Muscle of leg (tissue), 11 donors: ENCODE measurements around the gene LYG2. TPM values are rescaled to one million over a fixed set of nuclear protein-coding genes. Genes with fewer than 3 reads are reported as not detected.
"Not testable (repeated sequence)": the region's sequence is repeated elsewhere in the genome, so short reads cannot be mapped to it uniquely, and the experiment has no call there.

ENCODE experiments used
- DNase-seq: peaks from one replicate; pipeline ENCODE4 v3.0.0; 2013
- H3K27ac ChIP-seq: one replicate; pipeline ENCODE4 v1.5.1; 2013; ENCODE audit warnings: mild to moderate bottlenecking, low read length, control low read depth
- H3K27me3 ChIP-seq: one replicate; pipeline ENCODE4 v1.6.1; 2013; ENCODE audit warnings: low read length; ENCODE audit not compliant: control insufficient read depth, insufficient read depth
- H3K36me3 ChIP-seq: one replicate; pipeline ENCODE4 v1.6.1; 2013; ENCODE audit warnings: low read length; ENCODE audit not compliant: control insufficient read depth, insufficient read depth
- H3K4me1 ChIP-seq: one replicate; pipeline ENCODE4 v1.6.1; 2013; ENCODE audit warnings: low read length; ENCODE audit not compliant: control insufficient read depth, insufficient read depth
- H3K4me3 ChIP-seq: one replicate; pipeline ENCODE4 v1.5.1; 2013; ENCODE audit warnings: low read length, control low read depth
- H3K9me3 ChIP-seq: replicated peaks from 2 replicates; pipeline ENCODE4 v1.6.1; 2013; ENCODE audit warnings: low read depth, low read length; ENCODE audit not compliant: control insufficient read depth
- WGBS: methylation state at CpG from one replicate; pipeline ENCODE4 v1.1.5; 2013; ENCODE audit warnings: missing lambda C conversion rate; ENCODE audit not compliant: insufficient coverage; 5-methylcytosine and 5-hydroxymethylcytosine counted together
- polyA plus RNA-seq, 8 donors: library from polyadenylated mRNA; unstranded; fragments of 120-200 nt; gene quantifications; one replicate each; pipeline versions ENCODE4 v1.2.1 to v1.2.3, GENCODE V29; 2013; ENCODE audit warnings: inconsistent platforms in 1 of 8, low replicate concordance in 1 of 8; ENCODE audit not compliant: insufficient read length in 8 of 8, insufficient read depth in 1 of 8
- total RNA-seq: library from RNA; stranded (reverse); fragments of 120-200 nt; gene quantifications from one replicate; pipeline ENCODE4 v1.2.4, GENCODE V29; 2013

The LYG2 gene
- total and polyA plus RNA-seq, 9 donors: 0.22 to 0.30 (median 0.25) TPM; not detected in 5

DNA sequence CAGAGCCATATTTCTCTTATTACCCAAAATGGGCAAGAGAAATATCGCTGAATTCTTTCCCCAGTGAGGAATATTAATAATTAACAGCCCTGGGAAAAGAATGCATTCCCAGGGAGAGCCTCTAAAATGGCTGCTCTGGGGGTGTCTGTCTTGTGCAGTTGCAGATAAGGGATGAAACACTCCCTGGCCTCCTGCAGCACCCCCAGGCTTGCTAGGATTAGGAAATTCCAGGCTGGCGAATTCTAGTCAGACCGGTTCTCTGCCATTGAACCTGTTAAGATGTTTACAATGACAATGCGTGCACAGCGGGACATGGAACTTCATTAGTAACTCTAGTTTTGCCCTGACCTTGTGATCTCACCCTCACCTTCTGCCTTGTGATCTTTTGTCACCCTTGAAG, 50.0 kb downstream of the LYG2 start:
- no peaks in the 10 kb centered on the region for H3K27me3 ChIP-seq
- no peaks in the 10 kb centered on the region for H3K36me3 ChIP-seq
- H3K4me1 ChIP-seq: no peaks in the 10 kb centered on the region
- DNase-seq: no peak
- peaks cover 6% of the 10 kb centered on the region for H3K9me3 ChIP-seq
- no peak overlapping the region for H3K27ac ChIP-seq
- WGBS: 95% methylated on average over 4 of the region's 5 CpGs
- no peak overlapping the region for H3K4me3 ChIP-seq

DNA sequence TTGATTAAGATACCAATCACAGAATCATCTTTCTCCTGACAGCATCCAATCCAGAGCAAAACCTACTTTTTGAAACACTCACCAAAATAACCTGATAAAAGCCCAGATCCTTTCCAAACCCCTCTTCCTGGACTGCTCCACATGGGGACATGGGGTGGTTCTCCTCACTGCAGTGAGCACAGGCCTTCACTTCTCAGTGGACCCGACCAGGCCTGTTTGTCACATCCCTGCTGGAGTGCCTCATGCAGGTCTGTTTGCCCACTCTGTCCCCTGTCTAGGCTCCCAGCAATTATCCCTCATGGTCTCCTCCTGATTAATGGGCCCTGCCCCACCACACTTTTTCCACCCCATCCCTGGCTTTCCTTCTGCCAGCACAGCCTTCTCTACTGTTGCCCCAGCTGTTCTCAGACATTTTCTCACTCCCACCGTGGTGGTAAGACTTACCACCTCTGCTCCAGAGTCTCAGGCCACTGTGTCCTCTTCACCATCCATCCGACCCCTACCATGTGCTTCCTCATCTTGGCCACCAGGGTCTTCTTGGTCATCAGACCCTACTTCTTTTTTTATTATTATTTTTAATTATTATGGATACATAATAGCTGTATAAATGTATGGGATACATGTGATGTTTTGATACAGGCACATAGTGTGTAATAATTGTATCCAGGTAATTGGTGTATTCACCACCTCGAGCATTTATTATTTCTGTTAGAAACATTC, 53.3 kb downstream of the LYG2 start:
- Histone ChIP-seq H3K27me3 (no peaks in the 10 kb centered on the region), H3K4me3 (no peak overlapping the region), H3K9me3 (peaks cover 4% of the 10 kb centered on the region), H3K36me3 (peaks cover 12% of the 10 kb centered on the region), H3K27ac (no peak overlapping the region), H3K4me1 (no peaks in the 10 kb centered on the region)
- WGBS: 80% methylated on average over 2 of the region's 4 CpGs
- no peak for DNase-seq

DNA sequence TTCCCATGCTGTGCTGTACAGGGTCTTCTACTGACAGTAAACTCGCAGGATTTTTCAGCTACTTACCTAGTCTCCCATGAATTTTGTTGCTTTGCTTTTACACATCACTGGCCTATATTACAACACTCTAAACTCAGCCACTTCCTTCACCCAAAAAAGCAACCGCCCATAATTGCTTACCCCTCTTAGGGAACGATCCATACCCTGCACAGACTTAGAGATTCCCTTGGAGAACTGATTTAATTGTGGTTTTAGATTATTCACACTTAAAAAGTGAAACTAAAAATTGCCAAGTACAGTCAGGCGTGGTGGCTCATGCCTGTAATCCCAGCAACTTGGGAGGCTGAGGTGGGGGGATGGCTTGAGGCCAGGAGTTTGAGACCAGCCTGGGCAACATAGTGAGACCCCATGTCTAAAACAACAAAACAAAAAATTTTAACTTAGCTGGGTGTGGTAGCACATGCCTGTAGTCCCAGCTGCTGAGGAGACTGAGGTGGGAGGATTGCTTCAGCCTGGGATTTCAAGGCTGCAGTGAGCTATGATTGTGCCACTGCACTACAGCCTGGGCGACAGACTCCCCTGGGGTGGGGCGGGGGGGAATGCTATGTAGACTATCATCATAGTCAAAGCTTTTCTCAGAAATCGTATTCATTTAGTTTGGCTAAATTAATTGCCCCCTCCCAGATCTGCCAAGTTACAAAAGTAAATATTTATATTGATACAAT, 55.2 kb downstream of the LYG2 start:
- no peak for DNase-seq
- H3K27ac ChIP-seq: no peak overlapping the region
- WGBS: 100% methylated on average over 1 of the region's 7 CpGs
- H3K36me3 ChIP-seq: peaks cover 26% of the 10 kb centered on the region
- no peaks in the 10 kb centered on the region for H3K27me3 ChIP-seq
- H3K4me1 ChIP-seq: no peaks in the 10 kb centered on the region
- H3K4me3 ChIP-seq: no peak overlapping the region
- H3K9me3 ChIP-seq: peaks cover under 1% of the 10 kb centered on the region

DNA sequence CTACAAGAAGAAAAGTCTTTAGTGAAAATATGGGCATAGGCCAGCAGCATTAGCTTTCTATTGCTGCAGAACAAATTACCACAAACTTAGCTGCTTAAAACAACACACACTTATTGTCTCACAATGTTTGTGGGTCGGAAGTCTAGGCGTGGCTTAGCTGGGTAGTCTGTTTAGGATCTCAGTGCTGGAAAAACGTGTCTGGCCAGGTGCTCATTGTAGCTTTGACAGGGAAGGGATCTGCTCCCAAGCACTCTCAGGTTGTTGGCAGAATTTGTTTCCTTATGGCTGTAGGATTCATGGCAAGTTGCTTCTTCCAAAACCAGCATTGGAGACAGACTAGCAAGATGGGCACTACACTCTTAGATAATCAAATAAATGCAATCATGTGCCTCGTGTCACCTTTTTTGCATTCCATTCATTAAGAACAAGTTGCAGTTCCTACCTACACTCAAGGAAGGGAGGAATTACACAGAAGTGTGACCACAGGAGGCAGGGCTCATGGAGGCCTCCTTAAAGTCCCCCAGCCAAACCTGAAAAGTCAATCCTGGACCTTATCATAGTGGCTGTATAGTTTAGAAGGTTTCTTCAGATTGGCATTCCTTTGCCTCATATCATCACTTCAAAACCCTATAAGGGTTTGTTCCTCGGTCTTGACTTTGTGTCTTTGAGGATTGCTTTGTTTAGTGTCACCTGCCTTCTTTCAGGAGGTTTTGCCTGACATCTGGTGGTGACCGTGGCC, 57.2 kb downstream of the LYG2 start:
- H3K27me3 ChIP-seq: no peaks in the 10 kb centered on the region
- no peaks in the 10 kb centered on the region for H3K9me3 ChIP-seq
- DNase-seq: no peak
- WGBS: 57% methylated on average over 1 of the region's 6 CpGs
- H3K36me3 ChIP-seq: peaks cover 28% of the 10 kb centered on the region
- no peaks in the 10 kb centered on the region for H3K4me1 ChIP-seq
- no peak overlapping the region for H3K27ac ChIP-seq
- H3K4me3 ChIP-seq: no peak overlapping the region

DNA sequence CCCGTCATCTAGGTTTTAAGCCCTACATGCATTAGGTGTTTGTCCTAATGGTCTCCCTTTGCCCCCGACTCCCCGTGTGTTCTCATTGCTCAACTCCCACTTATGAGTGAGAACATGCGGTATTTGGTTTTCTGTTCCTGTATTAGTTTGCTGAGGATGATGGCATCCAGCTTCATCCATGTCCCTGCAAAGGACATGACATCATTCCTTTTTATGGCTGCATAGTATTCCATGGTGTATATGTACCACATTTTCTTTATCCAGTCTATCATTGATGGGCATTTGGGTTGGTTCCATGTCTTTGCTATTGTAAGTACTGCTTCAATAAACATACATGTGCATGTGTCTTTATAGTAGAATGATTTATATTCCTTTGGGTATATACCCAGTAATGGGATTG, 63.1 kb downstream of the LYG2 start:
- WGBS: no CpG with 5 or more reads among the region's 4 CpGs
- not testable (repeated sequence) for H3K27me3 ChIP-seq, H3K9me3 ChIP-seq, H3K27ac ChIP-seq, H3K4me3 ChIP-seq, DNase-seq, H3K4me1 ChIP-seq
- H3K36me3 ChIP-seq: peaks cover 30% of the 10 kb centered on the region

Other genes starting within 250 kb of the LYG2 start
- gene C2orf15, start 114.0 kb downstream of the LYG2 start, total RNA-seq: 0.04 TPM
- under 1 TPM in 7 of 8 donors, not detected in 1; 0.13 to 0.88 (median 0.54) TPM for gene C2orf15, start 114.0 kb downstream of the LYG2 start, polyA plus RNA-seq
- gene TSGA10, start 100.7 kb downstream of the LYG2 start, total RNA-seq: 3.1 TPM
- 1 to 10 TPM; 1.5 to 2.9 (median 1.8) TPM for gene TSGA10, start 100.7 kb downstream of the LYG2 start, polyA plus RNA-seq
- gene LIPT1, start 100.7 kb downstream of the LYG2 start, total RNA-seq: 8.1 TPM
- 1 to 10 TPM; 6.5 to 9.4 (median 7.3) TPM for gene LIPT1, start 100.7 kb downstream of the LYG2 start, polyA plus RNA-seq
- 27.5 TPM for gene MITD1, start 74.6 kb downstream of the LYG2 start, total RNA-seq
- gene MITD1, start 74.6 kb downstream of the LYG2 start, polyA plus RNA-seq: 10 to 100 TPM; 16.8 to 27.8 (median 20.7) TPM
- gene MRPL30, start 74.5 kb downstream of the LYG2 start, total RNA-seq: 33.4 TPM
- 10 to 100 TPM; 32.1 to 41.4 (median 38.8) TPM for gene MRPL30, start 74.5 kb downstream of the LYG2 start, polyA plus RNA-seq
- 1.9 TPM for gene LYG1, start 45.5 kb upstream of the LYG2 start, total RNA-seq
- gene LYG1, start 45.5 kb upstream of the LYG2 start, polyA plus RNA-seq: 1 to 10 TPM; 1.3 to 3.6 (median 1.7) TPM
- gene TXNDC9, start 80.7 kb upstream of the LYG2 start, total RNA-seq: 27.0 TPM
- gene TXNDC9, start 80.7 kb upstream of the LYG2 start, polyA plus RNA-seq: 10 to 100 TPM; 20.7 to 31.4 (median 24.6) TPM
- 19.8 TPM for gene EIF5B, start 81.7 kb upstream of the LYG2 start, total RNA-seq
- gene EIF5B, start 81.7 kb upstream of the LYG2 start, polyA plus RNA-seq: 10 to 100 TPM; 46.6 to 60.6 (median 53.2) TPM
- gene REV1, start 234.4 kb upstream of the LYG2 start, total RNA-seq: 33.9 TPM
- gene REV1, start 234.4 kb upstream of the LYG2 start, polyA plus RNA-seq: 10 to 100 TPM; 25.1 to 37.0 (median 30.1) TPM